Common myeloid progenitor, CD34-positive (primary cell): ENCODE measurements around the gene TCF12.
A peak's percentile ranks its signal among the peaks of the same experiment; 100 is the strongest.

Experiments
- CTCF ChIA-PET: fragments of 350-600 bp; sonication (Branson Sonifier 250); formaldehyde crosslinking; loops from one replicate; lab custom pipeline; 2021; ENCODE audit warnings: antibody characterized with exemption; lab: Charles Lee
- POLR2A ChIA-PET: fragments of 350-600 bp; sonication (Branson Sonifier 250); formaldehyde crosslinking; loops from one replicate; lab custom pipeline; 2021; ENCODE audit warnings: antibody characterized with exemption; lab: Charles Lee
- DNase-seq, 3 donors: peaks; one replicate each; pipeline versions ENCODE4 v3.0.0 to v3.0.0-alpha.2; 2013
- H3K27ac ChIP-seq, 2 experiments: 1 replicate in 1 of 2; 2 replicates in 1 of 2; pipeline ENCODE4 v1.7.0; 2013; ENCODE audit warnings: inconsistent platforms in 2 of 2, low read length in 2 of 2, mild to moderate bottlenecking in 2 of 2, low read depth in 1 of 2, moderate library complexity in 1 of 2; ENCODE audit not compliant: severe bottlenecking in 2 of 2, insufficient read depth in 1 of 2, poor library complexity in 1 of 2
- H3K27me3 ChIP-seq, 5 experiments: replicated peaks in 2 of 5; 1 replicate in 3 of 5; 2 replicates in 2 of 5; pipeline versions ENCODE4 v1.6.1 to v1.7.0; 2013; ENCODE audit warnings: low read length in 4 of 5, mild to moderate bottlenecking in 2 of 5, moderate library complexity in 2 of 5, inconsistent platforms in 1 of 5; ENCODE audit not compliant: insufficient read depth in 5 of 5, control insufficient read depth in 4 of 5
- H3K36me3 ChIP-seq, 4 experiments: 1 replicate in 2 of 4; 2 replicates in 2 of 4; pipeline versions ENCODE4 v1.6.1 to v1.7.0; 2013; ENCODE audit warnings: low read length in 3 of 4, control low read depth in 1 of 4, mild to moderate bottlenecking in 1 of 4; ENCODE audit not compliant: control insufficient read depth in 4 of 4, insufficient read depth in 4 of 4
- H3K4me1 ChIP-seq, 4 experiments: 1 replicate in 3 of 4; 2 replicates in 1 of 4; pipeline versions ENCODE4 v1.6.1 to v1.7.1; 2013; ENCODE audit warnings: low read length in 3 of 4, mild to moderate bottlenecking in 3 of 4, control low read depth in 1 of 4, inconsistent platforms in 1 of 4, moderate library complexity in 1 of 4; ENCODE audit not compliant: control insufficient read depth in 4 of 4, insufficient read depth in 4 of 4; ENCODE audit errors: control extremely low read depth in 1 of 4
- H3K4me3 ChIP-seq, 7 experiments: 1 replicate in 4 of 7; 2 replicates in 3 of 7; pipeline versions ENCODE4 v1.5.1 to v1.7.0; 2013; ENCODE audit warnings: mild to moderate bottlenecking in 7 of 7, low read length in 6 of 7, moderate library complexity in 6 of 7, inconsistent platforms in 2 of 7, low read depth in 2 of 7, control low read depth in 1 of 7; ENCODE audit not compliant: insufficient read depth in 4 of 7, control insufficient read depth in 1 of 7; ENCODE audit errors: extremely low read depth in 1 of 7
- H3K9me3 ChIP-seq, 5 experiments: 1 replicate in 4 of 5; 2 replicates in 1 of 5; pipeline versions ENCODE4 v1.6.1 to v1.7.1; 2013; ENCODE audit warnings: low read length in 4 of 5, mild to moderate bottlenecking in 2 of 5, inconsistent platforms in 1 of 5, low read depth in 1 of 5, moderate library complexity in 1 of 5; ENCODE audit not compliant: control insufficient read depth in 4 of 5, insufficient read depth in 2 of 5; ENCODE audit errors: control extremely low read depth in 1 of 5
- WGBS: methylation state at CpG from one replicate; pipeline ENCODE4 v1.1.5; 2013; ENCODE audit not compliant: insufficient coverage; 5-methylcytosine and 5-hydroxymethylcytosine counted together

The TCF12 gene

GRCh38 chr15:57026016-57026592 is 107.7 kb downstream of the TCF12 start:
- WGBS = no CpG with 5 or more reads among the region's 2 CpGs
- ChIA-PET CTCF (interaction anchor here (0.7 to 1.2 kb wide), 2 partner anchors 13 to 109 kb away, joined by 3 to 4 read pairs; no protein-coding TSS in a partner anchor), POLR2A (no interaction called here)
- H3K36me3 ChIP-seq = peaks cover 0 to 4% (median 0%) of the 10 kb centered on the region in 4 experiments
- H3K9me3 ChIP-seq = peaks cover 0 to 7% (median 0%) of the 10 kb centered on the region in 5 experiments
- no peak for DNase-seq
- H3K27me3 ChIP-seq = no peaks in the 10 kb centered on the region
- H3K27ac ChIP-seq = no peak overlapping the region
- no peak overlapping the region for H3K4me3 ChIP-seq
- peaks cover 0 to 2% (median 1%) of the 10 kb centered on the region in 4 experiments for H3K4me1 ChIP-seq

- peaks cover 0 to 11% (median 5%) of the 10 kb centered on the region in 4 experiments for H3K4me1 ChIP-seq
- H3K36me3 ChIP-seq = no peaks in the 10 kb centered on the region
- no peak overlapping the region for H3K27ac ChIP-seq
- no peaks in the 10 kb centered on the region for H3K27me3 ChIP-seq
- 100% methylated on average over 2 of the region's 5 CpGs for WGBS
- DNase-seq = no peak
- POLR2A ChIA-PET = no interaction called here
- H3K9me3 ChIP-seq = peaks cover 0 to 5% (median 0%) of the 10 kb centered on the region in 5 experiments
- H3K4me3 ChIP-seq = no peak overlapping the region
- CTCF ChIA-PET = no interaction called here
Observed at GRCh38 chr15:57027596-57027995, 109.2 kb downstream of the TCF12 start.

- Histone ChIP-seq H3K27ac (no peak overlapping the region), H3K9me3 (peaks cover 0 to 5% (median 0%) of the 10 kb centered on the region in 5 experiments), H3K4me3 (no peak overlapping the region), H3K4me1 (peaks cover 0 to 11% (median 5%) of the 10 kb centered on the region in 4 experiments), H3K36me3 (no peaks in the 10 kb centered on the region), H3K27me3 (no peaks in the 10 kb centered on the region)
- POLR2A ChIA-PET = no interaction called here
- DNase-seq = no peak
- 96% methylated on average over 4 of the region's 7 CpGs for WGBS
- CTCF ChIA-PET = no interaction called here
Observed at GRCh38 chr15:57028176-57028575, 109.7 kb downstream of the TCF12 start.

- Histone ChIP-seq H3K27me3 (no peaks in the 10 kb centered on the region), H3K4me1 (peaks cover 0 to 11% (median 5%) of the 10 kb centered on the region in 4 experiments), H3K36me3 (no peaks in the 10 kb centered on the region), H3K9me3 (no peaks in the 10 kb centered on the region), H3K27ac (no peak overlapping the region), H3K4me3 (no peak overlapping the region)
- ChIA-PET POLR2A (no interaction called here), CTCF (interaction anchor here (0.8 to 1.4 kb wide), 3 partner anchors 9 to 72 kb away, joined by 3 to 4 read pairs (median 3); no protein-coding TSS in a partner anchor)
- WGBS = 100% methylated on average over 3 of the region's 3 CpGs
- DNase-seq = no peak
Observed at GRCh38 chr15:57030011-57030410, 111.6 kb downstream of the TCF12 start.

- Histone ChIP-seq H3K36me3 (peaks cover 0 to 2% (median 0%) of the 10 kb centered on the region in 4 experiments), H3K4me1 (peaks cover 0 to 13% (median 5%) of the 10 kb centered on the region in 4 experiments), H3K9me3 (no peaks in the 10 kb centered on the region), H3K4me3 (no peak overlapping the region), H3K27me3 (no peaks in the 10 kb centered on the region), H3K27ac (peak overlapping the region in 1 of 2 experiments; percentile 17)
- no CpG with 5 or more reads among the region's 1 CpG for WGBS
- CTCF ChIA-PET = interaction anchor here (0.9 to 1.0 kb wide), 2 partner anchors 13 to 116 kb away, joined by 3 read pairs; no protein-coding TSS in a partner anchor
- POLR2A ChIA-PET = no interaction called here
- DNase-seq = no peak
Observed at GRCh38 chr15:57031082-57031481, 112.6 kb downstream of the TCF12 start.

- H3K27ac ChIP-seq = no peak overlapping the region
- H3K36me3 ChIP-seq = peaks cover 0 to 2% (median 0%) of the 10 kb centered on the region in 4 experiments
- no peaks in the 10 kb centered on the region for H3K9me3 ChIP-seq
- H3K4me1 ChIP-seq = peaks cover 0 to 16% (median 7%) of the 10 kb centered on the region in 4 experiments
- H3K27me3 ChIP-seq = no peaks in the 10 kb centered on the region
- CTCF ChIA-PET = interaction anchor here (0.9 to 1.0 kb wide), 2 partner anchors 14 to 115 kb away, joined by 3 read pairs; no protein-coding TSS in a partner anchor
- no CpG with 5 or more reads among the region's 1 CpG for WGBS
- peak in 1 of 3 donors; percentile 20 for DNase-seq
- H3K4me3 ChIP-seq = no peak overlapping the region
- POLR2A ChIA-PET = no interaction called here
Observed at GRCh38 chr15:57031605-57032004, 113.2 kb downstream of the TCF12 start.

GRCh38 chr15:57032338-57032737 is 113.9 kb downstream of the TCF12 start:
- Histone ChIP-seq H3K27ac (no peak overlapping the region), H3K4me1 (peaks cover 0 to 16% (median 7%) of the 10 kb centered on the region in 4 experiments), H3K27me3 (no peaks in the 10 kb centered on the region), H3K4me3 (no peak overlapping the region), H3K36me3 (peaks cover 0 to 2% (median 0%) of the 10 kb centered on the region in 4 experiments), H3K9me3 (no peaks in the 10 kb centered on the region)
- ChIA-PET POLR2A (no interaction called here), CTCF (interaction anchor here (1.0 kb wide), 1 partner anchor 14 kb away, joined by 3 read pairs; no protein-coding TSS in a partner anchor)
- DNase-seq = no peak
- WGBS = 100% methylated on average over 1 of the region's 5 CpGs
